Calu3 (cell line): ENCODE results near the gene ACY1. TPM values are rescaled to one million over a fixed set of nuclear protein-coding genes. Genes with fewer than 3 reads are reported as not detected.

Experiments used
- BruUV-seq: library from RNA; stranded (reverse); fragments of 400-500 nt; replicated peaks from 2 replicates; lab custom pipeline; 2021; lab: Mats Ljungman, UMichigan
- CTCF ChIA-PET: fragments of 300-600 bp; sonication (Branson Sonifier 250); formaldehyde crosslinking; loops from one replicate; lab custom pipeline; 2022; ENCODE audit warnings: antibody characterized with exemption; lab: Charles Lee
- DNase-seq: peaks from one replicate; pipeline ENCODE4 v3.0.0; 2022
- H3K27ac Mint-ChIP-seq: one replicate; pipeline ENCODE4 v1.8.0; 2022; ENCODE audit warnings: mixed read lengths; ENCODE audit not compliant: unreplicated experiment
- H3K27me3 Mint-ChIP-seq: one replicate; pipeline ENCODE4 v1.8.0; 2022; ENCODE audit warnings: mixed read lengths; ENCODE audit not compliant: unreplicated experiment
- H3K36me3 Mint-ChIP-seq: one replicate; pipeline ENCODE4 v1.8.0; 2022; ENCODE audit warnings: mild to moderate bottlenecking, moderate library complexity, mixed read lengths; ENCODE audit not compliant: insufficient read depth, unreplicated experiment
- H3K4me1 Mint-ChIP-seq: one replicate; pipeline ENCODE4 v1.8.0; 2022; ENCODE audit warnings: mild to moderate bottlenecking, low read depth, mixed read lengths; ENCODE audit not compliant: unreplicated experiment
- H3K4me3 Mint-ChIP-seq: one replicate; pipeline ENCODE4 v1.8.0; 2022; ENCODE audit warnings: mild to moderate bottlenecking, low read depth, moderate library complexity, mixed read lengths; ENCODE audit not compliant: unreplicated experiment
- H3K9me3 Mint-ChIP-seq: one replicate; pipeline ENCODE4 v1.8.0; 2022; ENCODE audit warnings: low read depth, mixed read lengths; ENCODE audit not compliant: unreplicated experiment
- CTCF ChIP-seq: fragments of 200-600 bp; IDR thresholded peaks from one replicate; pipeline ENCODE4 v1.8.0; 2022; ENCODE audit warnings: antibody characterized with exemption; ENCODE audit not compliant: unreplicated experiment
- intact Hi-C: fragments of 100-400 bp; cut with micrococcal nuclease; formaldehyde crosslinking; loops from one replicate; pipeline ENCODE4 v1.10.0; 2022; ENCODE audit not compliant: unreplicated experiment
- total RNA-seq: library from RNA; stranded (reverse); gene quantifications from 2 replicates; pipeline ENCODE4 v1.2.3, GENCODE V29; 2022

The ACY1 gene
- total RNA-seq, 1 experiment from 2014 or later: 74.9 TPM

- H3K27ac Mint-ChIP-seq: no peak overlapping the region
- H3K27me3 Mint-ChIP-seq: no peaks in the 10 kb centered on the region
- intact Hi-C loops: no loop called here
- peaks cover 5% of the 10 kb centered on the region for H3K36me3 Mint-ChIP-seq
- BruUV-seq: no TSS peak
- CTCF ChIA-PET: no interaction called here
- H3K9me3 Mint-ChIP-seq: peaks cover 3% of the 10 kb centered on the region
- no peak for DNase-seq
- no peaks in the 10 kb centered on the region for H3K4me1 Mint-ChIP-seq
- no peak for TF ChIP-seq CTCF
- no peak overlapping the region for H3K4me3 Mint-ChIP-seq
These were observed 45.2 kb downstream of the ACY1 start for GRCh38 chr3:52028572-52028971.

- Mint-ChIP-seq H3K36me3 (peaks cover 5% of the 10 kb centered on the region), H3K27ac (no peak overlapping the region), H3K27me3 (no peaks in the 10 kb centered on the region), H3K4me3 (no peak overlapping the region), H3K9me3 (peaks cover 3% of the 10 kb centered on the region), H3K4me1 (no peaks in the 10 kb centered on the region)
- intact Hi-C loops: no loop called here
- CTCF ChIA-PET: no interaction called here
- no TSS peak for BruUV-seq
- DNase-seq: no peak
- no peak for TF ChIP-seq CTCF
These were observed 45.7 kb downstream of the ACY1 start for GRCh38 chr3:52029053-52029452.

- BruUV-seq: no TSS peak
- no peaks in the 10 kb centered on the region for H3K27me3 Mint-ChIP-seq
- TF ChIP-seq CTCF: no peak
- intact Hi-C loops: no loop called here
- H3K4me1 Mint-ChIP-seq: no peaks in the 10 kb centered on the region
- no peak overlapping the region for H3K27ac Mint-ChIP-seq
- H3K4me3 Mint-ChIP-seq: no peak overlapping the region
- no peak for DNase-seq
- CTCF ChIA-PET: no interaction called here
- peaks cover 5% of the 10 kb centered on the region for H3K36me3 Mint-ChIP-seq
- H3K9me3 Mint-ChIP-seq: peaks cover 3% of the 10 kb centered on the region
These were observed 46.2 kb downstream of the ACY1 start for GRCh38 chr3:52029535-52029934.

GRCh38 chr3:52030714-52031310, 47.5 kb downstream of the ACY1 start:
- CTCF ChIA-PET: no interaction called here

More at GRCh38 chr3:52030714-52031310, 47.5 kb downstream of the ACY1 start:
- DNase-seq: no peak
- Mint-ChIP-seq H3K27me3 (no peaks in the 10 kb centered on the region), H3K4me3 (no peak overlapping the region), H3K9me3 (peaks cover 3% of the 10 kb centered on the region), H3K4me1 (no peaks in the 10 kb centered on the region), H3K36me3 (peaks cover 5% of the 10 kb centered on the region), H3K27ac (no peak overlapping the region)
- BruUV-seq: no TSS peak
- intact Hi-C loops: no loop called here
- no peak for TF ChIP-seq CTCF
